ENCODE data around the gene IDUA. TPM values are rescaled to one million over a fixed set of nuclear protein-coding genes. Genes with fewer than 3 reads are reported as not detected.
A peak's percentile ranks its signal among the peaks of the same experiment; 100 is the strongest.

The IDUA gene
- total and polyA plus RNA-seq, 8 donors: 8.8 to 278 (median 21.7) TPM

DNA sequence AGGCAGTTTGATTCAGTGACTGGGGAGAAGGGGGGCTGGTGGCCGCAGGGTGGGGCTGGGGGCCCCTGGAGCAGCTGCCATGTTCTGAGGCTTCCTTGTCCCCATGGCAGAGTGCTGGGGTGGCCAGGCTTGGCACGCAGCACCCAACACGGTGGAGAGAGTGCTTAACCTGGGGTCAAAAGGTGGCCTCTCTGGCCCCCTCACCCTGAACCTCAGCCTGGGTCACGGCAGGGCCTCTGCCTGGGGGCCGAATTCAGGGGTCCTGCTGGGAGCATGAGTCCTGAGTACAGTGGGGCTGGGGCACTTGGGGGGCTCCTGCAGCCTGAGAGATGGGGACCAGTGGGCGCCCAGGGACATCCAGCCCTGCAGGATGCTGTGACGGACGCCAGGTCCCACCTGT, 44.5 kb downstream of the IDUA start:
- Histone ChIP-seq H3K27ac (no peak overlapping the region), H3K4me1 (peaks cover 28 to 72% (median 62%) of the 10 kb centered on the region in 4 donors), H3K27me3 (peaks cover 0 to 53% (median 8%) of the 10 kb centered on the region in 3 donors), H3K36me3 (no peaks in the 10 kb centered on the region), H3K4me3 (no peak overlapping the region), H3K9me3 (no peaks in the 10 kb centered on the region)
- no peak for TF ChIP-seq POLR2A (IDR thresholded peaks at IDR 0.05)
- TF ChIP-seq, protein P1, sequence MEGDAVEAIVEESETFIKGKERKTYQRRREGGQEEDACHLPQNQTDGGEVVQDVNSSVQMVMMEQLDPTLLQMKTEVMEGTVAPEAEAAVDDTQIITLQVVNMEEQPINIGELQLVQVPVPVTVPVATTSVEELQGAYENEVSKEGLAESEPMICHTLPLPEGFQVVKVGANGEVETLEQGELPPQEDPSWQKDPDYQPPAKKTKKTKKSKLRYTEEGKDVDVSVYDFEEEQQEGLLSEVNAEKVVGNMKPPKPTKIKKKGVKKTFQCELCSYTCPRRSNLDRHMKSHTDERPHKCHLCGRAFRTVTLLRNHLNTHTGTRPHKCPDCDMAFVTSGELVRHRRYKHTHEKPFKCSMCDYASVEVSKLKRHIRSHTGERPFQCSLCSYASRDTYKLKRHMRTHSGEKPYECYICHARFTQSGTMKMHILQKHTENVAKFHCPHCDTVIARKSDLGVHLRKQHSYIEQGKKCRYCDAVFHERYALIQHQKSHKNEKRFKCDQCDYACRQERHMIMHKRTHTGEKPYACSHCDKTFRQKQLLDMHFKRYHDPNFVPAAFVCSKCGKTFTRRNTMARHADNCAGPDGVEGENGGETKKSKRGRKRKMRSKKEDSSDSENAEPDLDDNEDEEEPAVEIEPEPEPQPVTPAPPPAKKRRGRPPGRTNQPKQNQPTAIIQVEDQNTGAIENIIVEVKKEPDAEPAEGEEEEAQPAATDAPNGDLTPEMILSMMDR (IDR thresholded peaks at IDR 0.05): no peak
- no peak for TF ChIP-seq POLR2AphosphoS5 (IDR thresholded peaks at IDR 0.05)
- TF ChIP-seq EP300 (IDR thresholded peaks at IDR 0.05): no peak
- no peak for DNase-seq
- WGBS, 5 donors: 73 to 88% (median 80%) methylated on average over 2 to 8 of the region's 8 CpGs
- intact Hi-C loops (cut with DNase I; ENCODE audit: low total_unique reads): no loop called here

- 51 to 64% (median 53%) methylated on average over 14 to 37 of the region's 37 CpGs for WGBS, 5 donors
Observed at GRCh38 chr4:1031956-1032795, 45.3 kb downstream of the IDUA start.

GRCh38 chr4:1032861-1033260, 46.0 kb downstream of the IDUA start:
- WGBS, 5 donors: 75 to 86% (median 79%) methylated on average over 10 of the region's 10 CpGs; no CpG with 5 or more reads in 1 of the 5 donors
- Histone ChIP-seq H3K27me3 (peaks cover 0 to 53% (median 8%) of the 10 kb centered on the region in 3 donors), H3K4me1 (peaks cover 28 to 71% (median 63%) of the 10 kb centered on the region in 4 donors), H3K9me3 (no peaks in the 10 kb centered on the region), H3K4me3 (no peak overlapping the region), H3K27ac (no peak overlapping the region), H3K36me3 (no peaks in the 10 kb centered on the region)
- TF ChIP-seq, protein P1 (IDR thresholded peaks at IDR 0.05): no peak
- TF ChIP-seq POLR2A (IDR thresholded peaks at IDR 0.05) (no peak), EP300 (IDR thresholded peaks at IDR 0.05) (no peak), POLR2AphosphoS5 (IDR thresholded peaks at IDR 0.05) (no peak)
- intact Hi-C loops (cut with DNase I; ENCODE audit: low total_unique reads): no loop called here
- DNase-seq: no peak

More at GRCh38 chr4:1031956-1032795, 45.3 kb downstream of the IDUA start:
- H3K4me3 ChIP-seq: no peak overlapping the region
- H3K27ac ChIP-seq: no peak overlapping the region
- no peaks in the 10 kb centered on the region for H3K9me3 ChIP-seq
- no peaks in the 10 kb centered on the region for H3K36me3 ChIP-seq
- intact Hi-C loops (cut with DNase I; ENCODE audit: low total_unique reads): no loop called here
- H3K4me1 ChIP-seq: peaks cover 28 to 71% (median 63%) of the 10 kb centered on the region in 4 donors
- TF ChIP-seq, protein P1 (IDR thresholded peaks at IDR 0.05): no peak
- TF ChIP-seq POLR2AphosphoS5 (IDR thresholded peaks at IDR 0.05) (no peak), EP300 (IDR thresholded peaks at IDR 0.05) (no peak), POLR2A (IDR thresholded peaks at IDR 0.05) (no peak)
- peaks cover 0 to 53% (median 8%) of the 10 kb centered on the region in 3 donors for H3K27me3 ChIP-seq
- DNase-seq: peak; percentile 49 to 64

GRCh38 chr4:1033840-1034551, 47.2 kb downstream of the IDUA start:
- peak overlapping the region in 3 of 4 donors; percentile 14 to 16 (median 15) for H3K4me3 ChIP-seq
- peak; percentile 67 to 77 for DNase-seq
- H3K4me1 ChIP-seq: peaks cover 28 to 72% (median 62%) of the 10 kb centered on the region in 4 donors
- peak overlapping the region; percentile 29 to 80 (median 60) for H3K27ac ChIP-seq
- peaks cover 0 to 44% (median 8%) of the 10 kb centered on the region in 3 donors for H3K27me3 ChIP-seq
- 17 to 32% (median 21%) methylated on average over 25 to 35 of the region's 35 CpGs for WGBS, 5 donors
- H3K36me3 ChIP-seq: no peaks in the 10 kb centered on the region
- intact Hi-C loops (cut with DNase I; ENCODE audit: low total_unique reads): no loop called here
- TF ChIP-seq EP300 (IDR thresholded peaks at IDR 0.05) (no peak), POLR2A (IDR thresholded peaks at IDR 0.05) (no peak), POLR2AphosphoS5 (IDR thresholded peaks at IDR 0.05) (no peak)
- TF ChIP-seq, protein P1 (IDR thresholded peaks at IDR 0.05): no peak
- no peaks in the 10 kb centered on the region for H3K9me3 ChIP-seq
